ENCODE results near the gene MYLIP. TPM values are rescaled to one million over a fixed set of nuclear protein-coding genes. Genes with fewer than 3 reads are reported as not detected.

Gene MYLIP
- total RNA-seq, 1 experiment from 2014 or later = 42.2 TPM

- Histone ChIP-seq H3K27ac (no peak overlapping the region), H2AFZ (no peak overlapping the region), H3K36me3 (ENCODE audit: low read depth) (peaks cover 71% of the 10 kb centered on the region), H3K79me2 (ENCODE audit: low read depth) (peaks cover 98% of the 10 kb centered on the region), H3F3A (ENCODE audit: insufficient read depth, low read depth) (peaks cover 13% of the 10 kb centered on the region), H3K4me3 (no peak overlapping the region), H3K4me1 (replicated peaks; ENCODE audit: insufficient read depth) (peaks cover 57% of the 10 kb centered on the region), H3K4me2 (peak overlapping the region; percentile 64), H3K9me3 (ENCODE audit: insufficient read depth, low read depth) (no peaks in the 10 kb centered on the region), H4K20me1 (ENCODE audit: insufficient read depth) (peaks cover 86% of the 10 kb centered on the region), H3K9me2 (ENCODE audit: insufficient read depth) (no peaks in the 10 kb centered on the region), H3K27me3 (ENCODE audit: insufficient read depth, low read depth) (no peaks in the 10 kb centered on the region)
- POLR2A ChIA-PET (ENCODE audit: unreplicated experiment) = interaction anchor here (0.6 to 1.2 kb wide), 2 partner anchors 9 to 101 kb away, joined by 3 to 15 read pairs; partner anchors contain the start of genes GMPR and MYLIP
- CTCF ChIA-PET = interaction anchor here (0.8 kb wide), 1 partner anchor 9 kb away, joined by 3 read pairs; the partner anchor contains the start of gene MYLIP
- intact Hi-C loops (cut with micrococcal nuclease; ENCODE audit: unreplicated experiment) = no loop called here
- DNase-seq = no peak
- no peak for TF ChIP-seq CTCF (conservative IDR thresholded peaks at IDR 0.05)
- no peak for TF ChIP-seq EZH2 (IDR thresholded peaks at IDR 0.05; ENCODE audit: low read depth)
- no TSS peak for BruUV-seq (replicated peaks)
Observed at GRCh38 chr6:16137451-16137801, 8.5 kb downstream of the MYLIP start.

- POLR2A ChIA-PET (ENCODE audit: unreplicated experiment) = no interaction called here
- H3K9me3 ChIP-seq (ENCODE audit: insufficient read depth, low read depth) = no peaks in the 10 kb centered on the region
- peaks cover 70% of the 10 kb centered on the region for H3K36me3 ChIP-seq (ENCODE audit: low read depth)
- H3K4me2 ChIP-seq = no peak overlapping the region
- peaks cover 85% of the 10 kb centered on the region for H4K20me1 ChIP-seq (ENCODE audit: insufficient read depth)
- no peak overlapping the region for H3K4me3 ChIP-seq
- CTCF ChIA-PET = no interaction called here
- DNase-seq = no peak
- no peaks in the 10 kb centered on the region for H3K27me3 ChIP-seq (ENCODE audit: insufficient read depth, low read depth)
- H2AFZ ChIP-seq = no peak overlapping the region
- H3F3A ChIP-seq (ENCODE audit: insufficient read depth, low read depth) = peaks cover 13% of the 10 kb centered on the region
- H3K9me2 ChIP-seq (ENCODE audit: insufficient read depth) = no peaks in the 10 kb centered on the region
- intact Hi-C loops (cut with micrococcal nuclease; ENCODE audit: unreplicated experiment) = no loop called here
- BruUV-seq (replicated peaks) = no TSS peak
- peaks cover 91% of the 10 kb centered on the region for H3K79me2 ChIP-seq (ENCODE audit: low read depth)
- H3K4me1 ChIP-seq (replicated peaks; ENCODE audit: insufficient read depth) = peaks cover 35% of the 10 kb centered on the region
- no peak for TF ChIP-seq EZH2 (IDR thresholded peaks at IDR 0.05; ENCODE audit: low read depth)
- TF ChIP-seq CTCF (conservative IDR thresholded peaks at IDR 0.05) = no peak
- H3K27ac ChIP-seq = no peak overlapping the region
Observed at GRCh38 chr6:16139556-16139955, 10.7 kb downstream of the MYLIP start.

GRCh38 chr6:16140607-16141006, 11.7 kb downstream of the MYLIP start:
- no peak overlapping the region for H3K27ac ChIP-seq
- DNase-seq = no peak
- peaks cover 87% of the 10 kb centered on the region for H4K20me1 ChIP-seq (ENCODE audit: insufficient read depth)
- no peak for TF ChIP-seq CTCF (conservative IDR thresholded peaks at IDR 0.05)
- TF ChIP-seq EZH2 (IDR thresholded peaks at IDR 0.05; ENCODE audit: low read depth) = no peak
- ChIA-PET CTCF (no interaction called here), POLR2A (ENCODE audit: unreplicated experiment) (no interaction called here)
- peaks cover 15% of the 10 kb centered on the region for H3F3A ChIP-seq (ENCODE audit: insufficient read depth, low read depth)
- BruUV-seq (replicated peaks) = no TSS peak
- H3K9me2 ChIP-seq (ENCODE audit: insufficient read depth) = no peaks in the 10 kb centered on the region
- H3K4me3 ChIP-seq = no peak overlapping the region
- no peak overlapping the region for H3K4me2 ChIP-seq
- H3K36me3 ChIP-seq (ENCODE audit: low read depth) = peaks cover 71% of the 10 kb centered on the region
- H3K4me1 ChIP-seq (replicated peaks; ENCODE audit: insufficient read depth) = peaks cover 26% of the 10 kb centered on the region
- no peak overlapping the region for H2AFZ ChIP-seq
- peaks cover 92% of the 10 kb centered on the region for H3K79me2 ChIP-seq (ENCODE audit: low read depth)
- no peaks in the 10 kb centered on the region for H3K9me3 ChIP-seq (ENCODE audit: insufficient read depth, low read depth)
- H3K27me3 ChIP-seq (ENCODE audit: insufficient read depth, low read depth) = no peaks in the 10 kb centered on the region
- intact Hi-C loops (cut with micrococcal nuclease; ENCODE audit: unreplicated experiment) = no loop called here
